B cell (primary cell): ENCODE data around the gene C2CD3. TPM values are rescaled to one million over a fixed set of nuclear protein-coding genes. Genes with fewer than 3 reads are reported as not detected.
"Not testable (repeated sequence)": the region's sequence is repeated elsewhere in the genome, so short reads cannot be mapped to it uniquely, and the experiment has no call there.

ENCODE experiments used
- ATAC-seq: fragments of 200-7000 bp; cut with Tn5 transposase; one replicate; pipeline ENCODE4 v1.10.0; 2021; ENCODE audit warnings: low read depth, mild to moderate bottlenecking, moderate number of reproducible peaks, moderate library complexity
- CTCF ChIA-PET: fragments of 350-600 bp; sonication (Branson Sonifier 250); formaldehyde crosslinking; loops from one replicate; lab custom pipeline; 2021; ENCODE audit warnings: antibody characterized with exemption, inconsistent platforms; lab: Charles Lee
- POLR2A ChIA-PET: fragments of 350-600 bp; sonication (Branson Sonifier 250); formaldehyde crosslinking; loops from one replicate; lab custom pipeline; 2021; ENCODE audit warnings: antibody characterized with exemption; lab: Charles Lee
- DNase-seq: peaks from one replicate; pipeline ENCODE4 v3.0.0; 2013
- H2AFZ ChIP-seq: 2 replicates; pipeline ENCODE4 v1.6.1; 2012; ENCODE audit warnings: mild to moderate bottlenecking, low read depth, low read length; ENCODE audit not compliant: insufficient read depth, poor library complexity, severe bottlenecking
- H3K27ac ChIP-seq, 2 donors: 1 replicate in 1 of 2; 2 replicates in 1 of 2; pipeline ENCODE4 v1.5.1; 2012 to 2013; ENCODE audit warnings: low read length in 2 of 2, mild to moderate bottlenecking in 2 of 2, moderate library complexity in 1 of 2
- H3K27me3 ChIP-seq, 4 experiments: fragments of 200-600 bp in 1 of 4; sonication (generic) in 1 of 4; replicated peaks in 1 of 4; 1 replicate in 2 of 4; 2 replicates in 2 of 4; pipeline versions ENCODE4 v1.6.1 to v1.7.0; 2013 to 2016; ENCODE audit warnings: low read length in 3 of 4, mild to moderate bottlenecking in 2 of 4, mixed read lengths in 1 of 4, moderate library complexity in 1 of 4; ENCODE audit not compliant: insufficient read depth in 4 of 4, control insufficient read depth in 3 of 4; ENCODE audit errors: control extremely low read depth in 1 of 4
- H3K36me3 ChIP-seq, 2 experiments: replicated peaks in 1 of 2; 1 replicate in 1 of 2; 2 replicates in 1 of 2; pipeline versions ENCODE4 v1.6.1 to v1.7.1; 2013; ENCODE audit warnings: low read length in 1 of 2; ENCODE audit not compliant: insufficient read depth in 2 of 2, control insufficient read depth in 1 of 2; ENCODE audit errors: control extremely low read depth in 1 of 2, extremely low read depth in 1 of 2
- H3K4me1 ChIP-seq, 2 donors: fragments of 200-600 bp in 1 of 2; sonication (generic) in 1 of 2; 1 replicate in 1 of 2; 2 replicates in 1 of 2; pipeline versions ENCODE4 v1.5.1 to v1.6.1; 2013 to 2017; ENCODE audit warnings: low read length in 2 of 2; ENCODE audit not compliant: control insufficient read depth in 2 of 2, insufficient read depth in 2 of 2
- H3K4me2 ChIP-seq: replicated peaks from 2 replicates; pipeline ENCODE3; 2012; ENCODE audit warnings: mild to moderate bottlenecking, low read depth, low read length; ENCODE audit not compliant: poor library complexity, severe bottlenecking
- H3K4me3 ChIP-seq, 5 experiments: fragments of 200-600 bp in 1 of 5; sonication (generic) in 1 of 5; 1 replicate in 3 of 5; 2 replicates in 2 of 5; pipeline versions ENCODE4 v1.5.1 to v1.7.0; 2011 to 2016; ENCODE audit warnings: low read length in 4 of 5, mild to moderate bottlenecking in 4 of 5, low read depth in 2 of 5, control low read depth in 1 of 5, moderate library complexity in 1 of 5; ENCODE audit not compliant: insufficient read depth in 1 of 5; ENCODE audit errors: control extremely low read depth in 1 of 5, extremely low read depth in 1 of 5
- H3K79me2 ChIP-seq: fragments of 200-600 bp; sonication (generic); one replicate; pipeline ENCODE4 v1.6.0; 2016; ENCODE audit warnings: low read length; ENCODE audit not compliant: control insufficient read depth, insufficient read depth
- H3K9ac ChIP-seq: fragments of 200-600 bp; sonication (generic); 2 replicates; pipeline ENCODE4 v1.6.1; 2017; ENCODE audit warnings: mild to moderate bottlenecking, low read length, moderate library complexity
- H3K9me3 ChIP-seq, 3 donors: one replicate each; pipeline versions ENCODE4 v1.6.1 to v1.7.1; 2013; ENCODE audit warnings: low read length in 2 of 3; ENCODE audit not compliant: control insufficient read depth in 2 of 3, insufficient read depth in 1 of 3; ENCODE audit errors: control extremely low read depth in 1 of 3
- H4K20me1 ChIP-seq: 2 replicates; pipeline ENCODE4 v1.6.0; 2012; ENCODE audit warnings: mild to moderate bottlenecking, low read length; ENCODE audit not compliant: insufficient read depth, control insufficient read depth, poor library complexity, severe bottlenecking
- H3K27ac Mint-ChIP-seq: one replicate; pipeline ENCODE4 v1.8.0; 2021; ENCODE audit warnings: mixed read lengths
- H3K27me3 Mint-ChIP-seq: one replicate; pipeline ENCODE4 v1.8.0; 2021; ENCODE audit warnings: mixed read lengths
- H3K4me1 Mint-ChIP-seq: one replicate; pipeline ENCODE4 v1.8.0; 2021; ENCODE audit warnings: mixed read lengths
- H3K4me3 Mint-ChIP-seq: one replicate; pipeline ENCODE4 v1.8.0; 2021; ENCODE audit warnings: mixed read lengths
- H3K9me3 Mint-ChIP-seq: one replicate; pipeline ENCODE4 v1.8.0; 2022; ENCODE audit warnings: mixed read lengths; ENCODE audit not compliant: insufficient read depth
- EZH2 ChIP-seq: IDR thresholded peaks from 2 replicates; pipeline ENCODE4 v1.6.1; 2012; ENCODE audit warnings: borderline replicate concordance, low read depth, mild to moderate bottlenecking, moderate library complexity, low read length; ENCODE audit not compliant: insufficient read depth, poor library complexity, severe bottlenecking
- WGBS: methylation state at CpG from one replicate; pipeline ENCODE4 v1.1.5; 2013; ENCODE audit warnings: missing lambda C conversion rate; ENCODE audit not compliant: insufficient coverage; 5-methylcytosine and 5-hydroxymethylcytosine counted together
- intact Hi-C: fragments of 100-400 bp; cut with micrococcal nuclease; formaldehyde crosslinking; loops from one replicate; pipeline ENCODE4 v1.10.0; 2022
- polyA plus RNA-seq: library from polyadenylated mRNA; depleted of rRNA; stranded (reverse); fragments of >200 nt; gene quantifications from 2 replicates; pipeline ENCODE4 v1.2.3, GENCODE V29; 2012
- total RNA-seq, 2 donors: library from RNA; stranded (reverse); fragments of 120-200 nt in 1 of 2; gene quantifications; 1 replicate in 1 of 2; 2 replicates in 1 of 2; pipeline versions ENCODE4 v1.2.3 to v1.2.4, GENCODE V29; 2013 to 2022
- TF ChIP-seq, protein P1 (sequence below): fragments of 200-600 bp; IDR thresholded peaks from one replicate; pipeline ENCODE4 v1.8.0; 2022; ENCODE audit warnings: antibody characterized with exemption, mild to moderate bottlenecking

C2CD3 gene
- total and polyA plus RNA-seq, 2 donors (not counting 1 experiment from before 2014, with no cell fraction given), result 19.8 to 69.0 TPM

DNA sequence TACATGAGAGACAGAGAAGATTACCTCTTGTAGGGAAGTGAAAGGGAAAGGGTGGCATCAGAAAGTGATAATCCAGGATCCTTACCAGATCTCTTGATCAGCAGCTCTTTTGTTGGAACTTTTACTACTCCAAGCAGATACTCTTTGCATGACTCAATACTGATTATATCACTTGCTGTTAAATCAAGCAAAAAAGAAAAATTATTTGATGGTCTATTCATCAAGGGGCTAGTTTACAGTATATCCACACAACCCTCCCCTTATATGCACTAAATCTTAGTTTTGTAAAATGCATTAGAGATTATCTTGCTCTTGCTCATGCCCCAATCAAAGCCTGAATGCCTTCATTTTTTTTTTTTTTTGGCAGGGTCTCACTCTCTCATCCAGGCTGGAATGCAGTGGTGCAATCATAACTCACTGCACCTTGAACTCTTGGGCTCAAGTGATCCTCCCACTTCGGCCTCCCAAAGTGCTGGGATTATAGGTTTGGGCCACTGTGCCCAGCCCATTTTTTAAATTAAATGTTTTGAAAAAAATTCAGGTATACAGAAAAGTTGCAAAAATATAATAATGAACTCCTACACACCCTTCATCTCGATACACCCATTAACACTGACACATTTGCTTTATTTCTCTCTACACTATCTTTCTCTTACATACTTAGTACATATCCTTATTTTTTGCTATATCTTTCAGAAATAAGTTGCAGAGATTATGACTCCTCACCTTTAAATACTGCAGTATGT, 85.8 kb downstream of the C2CD3 start:
- Mint-ChIP-seq H3K27me3 (no peaks in the 10 kb centered on the region), H3K27ac (no peak overlapping the region), H3K9me3 (no peaks in the 10 kb centered on the region), H3K4me3 (no peak overlapping the region), H3K4me1 (peaks cover 5% of the 10 kb centered on the region)
- no peaks in the 10 kb centered on the region for H3K27me3 ChIP-seq
- H3K4me3 ChIP-seq, result no peak overlapping the region
- H3K4me2 ChIP-seq, result no peak overlapping the region
- no peak overlapping the region for H2AFZ ChIP-seq
- TF ChIP-seq, protein P1, sequence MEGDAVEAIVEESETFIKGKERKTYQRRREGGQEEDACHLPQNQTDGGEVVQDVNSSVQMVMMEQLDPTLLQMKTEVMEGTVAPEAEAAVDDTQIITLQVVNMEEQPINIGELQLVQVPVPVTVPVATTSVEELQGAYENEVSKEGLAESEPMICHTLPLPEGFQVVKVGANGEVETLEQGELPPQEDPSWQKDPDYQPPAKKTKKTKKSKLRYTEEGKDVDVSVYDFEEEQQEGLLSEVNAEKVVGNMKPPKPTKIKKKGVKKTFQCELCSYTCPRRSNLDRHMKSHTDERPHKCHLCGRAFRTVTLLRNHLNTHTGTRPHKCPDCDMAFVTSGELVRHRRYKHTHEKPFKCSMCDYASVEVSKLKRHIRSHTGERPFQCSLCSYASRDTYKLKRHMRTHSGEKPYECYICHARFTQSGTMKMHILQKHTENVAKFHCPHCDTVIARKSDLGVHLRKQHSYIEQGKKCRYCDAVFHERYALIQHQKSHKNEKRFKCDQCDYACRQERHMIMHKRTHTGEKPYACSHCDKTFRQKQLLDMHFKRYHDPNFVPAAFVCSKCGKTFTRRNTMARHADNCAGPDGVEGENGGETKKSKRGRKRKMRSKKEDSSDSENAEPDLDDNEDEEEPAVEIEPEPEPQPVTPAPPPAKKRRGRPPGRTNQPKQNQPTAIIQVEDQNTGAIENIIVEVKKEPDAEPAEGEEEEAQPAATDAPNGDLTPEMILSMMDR, result no peak
- TF ChIP-seq EZH2, result no peak
- CTCF ChIA-PET, result no interaction called here
- intact Hi-C loops, result no loop called here
- H4K20me1 ChIP-seq, result no peaks in the 10 kb centered on the region
- H3K4me1 ChIP-seq, result no peaks in the 10 kb centered on the region
- peaks cover 10 to 47% of the 10 kb centered on the region in 2 experiments for H3K36me3 ChIP-seq
- DNase-seq (no peak), ATAC-seq (no peak)
- no peak overlapping the region for H3K9ac ChIP-seq
- no peaks in the 10 kb centered on the region for H3K79me2 ChIP-seq
- POLR2A ChIA-PET, result no interaction called here
- H3K9me3 ChIP-seq, result no peaks in the 10 kb centered on the region
- no CpG with 5 or more reads among the region's 2 CpGs for WGBS
- H3K27ac ChIP-seq, result no peak overlapping the region

DNA sequence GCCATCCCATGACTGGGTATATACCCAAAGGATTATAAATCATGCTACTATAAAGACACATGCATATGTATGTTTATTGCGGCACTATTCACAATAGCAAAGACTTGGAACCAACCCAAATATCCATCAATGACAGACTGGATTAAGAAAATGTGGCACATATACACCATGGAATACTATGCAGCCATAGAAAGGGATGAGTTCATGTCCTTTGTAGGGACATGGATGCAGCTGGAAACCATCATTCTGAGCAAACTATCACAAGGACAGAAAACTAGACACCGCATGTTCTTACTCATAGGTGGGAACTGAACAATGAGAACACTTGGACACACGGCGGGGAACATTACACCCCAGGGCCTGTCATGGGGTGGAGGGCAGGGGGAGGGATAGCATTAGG, 86.9 kb downstream of the C2CD3 start:
- H3K27ac Mint-ChIP-seq, POLR2A ChIA-PET, H3K79me2 ChIP-seq, H4K20me1 ChIP-seq, H3K4me1 Mint-ChIP-seq, H2AFZ ChIP-seq, CTCF ChIA-PET, ATAC-seq, H3K4me3 Mint-ChIP-seq, H3K9me3 Mint-ChIP-seq, H3K9me3 ChIP-seq, H3K4me3 ChIP-seq, H3K9ac ChIP-seq, H3K4me2 ChIP-seq, DNase-seq, intact Hi-C loops, H3K4me1 ChIP-seq, H3K27me3 Mint-ChIP-seq, H3K27me3 ChIP-seq, H3K27ac ChIP-seq: not testable (repeated sequence)
- 100% methylated on average over 3 of the region's 4 CpGs for whole genome bisulfite sequencing
- peaks cover 10 to 41% of the 10 kb centered on the region in 2 experiments for H3K36me3 ChIP-seq
